Measurements from ENCODE around the gene PLOD2. TPM values are rescaled to one million over a fixed set of nuclear protein-coding genes. Genes with fewer than 3 reads are reported as not detected.
A peak's percentile ranks its signal among the peaks of the same experiment; 100 is the strongest.
"Not testable (repeated sequence)": the region's sequence is repeated elsewhere in the genome, so short reads cannot be mapped to it uniquely, and the experiment has no call there.

Gene PLOD2
- total and polyA plus RNA-seq, 4 donors = 15.4 to 147 (median 70.0) TPM

GRCh38 chr3:146113804-146114203 is 47.2 kb downstream of the PLOD2 start:
- 95 to 96% methylated on average over 12 of the region's 12 CpGs for WGBS, 2 donors
- intact Hi-C loops (cut with DNase I); DNase-seq; H3K4me3 ChIP-seq (ENCODE audit: low read length in 2 of 2); H3K27me3 ChIP-seq (ENCODE audit: control insufficient read depth in 1 of 2, insufficient read depth in 2 of 2, low read length in 1 of 2); H3K36me3 ChIP-seq (ENCODE audit: control insufficient read depth in 1 of 2, insufficient read depth in 2 of 2, low read length in 1 of 2); ATAC-seq (ENCODE audit: low FRiP score); H3K4me1 ChIP-seq (ENCODE audit: control insufficient read depth in 1 of 2, insufficient read depth in 2 of 2, low read length in 2 of 2); H3K9me3 ChIP-seq (ENCODE audit: control insufficient read depth, low read length); H3K27ac ChIP-seq (ENCODE audit: low read depth in 1 of 2, low read length in 2 of 2): not testable (repeated sequence)

- Histone ChIP-seq H3K27me3 (ENCODE audit: control insufficient read depth in 1 of 2, insufficient read depth in 2 of 2, low read length in 1 of 2) (no peaks in the 10 kb centered on the region), H3K36me3 (ENCODE audit: control insufficient read depth in 1 of 2, insufficient read depth in 2 of 2, low read length in 1 of 2) (peaks cover 0 to 2% of the 10 kb centered on the region in 2 donors), H3K27ac (ENCODE audit: low read depth in 1 of 2, low read length in 2 of 2) (no peak overlapping the region), H3K4me3 (ENCODE audit: low read length in 2 of 2) (no peak overlapping the region), H3K9me3 (ENCODE audit: control insufficient read depth, low read length) (no peaks in the 10 kb centered on the region), H3K4me1 (ENCODE audit: control insufficient read depth in 1 of 2, insufficient read depth in 2 of 2, low read length in 2 of 2) (no peaks in the 10 kb centered on the region)
- no peak for ATAC-seq (ENCODE audit: low FRiP score)
- DNase-seq = no peak
- intact Hi-C loops (cut with DNase I) = no loop called here
Observed at GRCh38 chr3:146111337-146111736, 49.6 kb downstream of the PLOD2 start.

- Histone ChIP-seq H3K27me3 (ENCODE audit: control insufficient read depth in 1 of 2, insufficient read depth in 2 of 2, low read length in 1 of 2) (no peaks in the 10 kb centered on the region), H3K4me3 (ENCODE audit: low read length in 2 of 2) (no peak overlapping the region), H3K4me1 (ENCODE audit: control insufficient read depth in 1 of 2, insufficient read depth in 2 of 2, low read length in 2 of 2) (peaks cover 0 to 2% of the 10 kb centered on the region in 2 donors), H3K36me3 (ENCODE audit: control insufficient read depth in 1 of 2, insufficient read depth in 2 of 2, low read length in 1 of 2) (peaks cover 0 to 2% of the 10 kb centered on the region in 2 donors), H3K27ac (ENCODE audit: low read depth in 1 of 2, low read length in 2 of 2) (no peak overlapping the region), H3K9me3 (ENCODE audit: control insufficient read depth, low read length) (no peaks in the 10 kb centered on the region)
- intact Hi-C loops (cut with DNase I) = no loop called here
- no peak for ATAC-seq (ENCODE audit: low FRiP score)
- 91 to 100% methylated on average over 1 of the region's 1 CpG for WGBS, 2 donors
- DNase-seq = no peak
Observed at GRCh38 chr3:146110161-146110560, 50.8 kb downstream of the PLOD2 start.

DNA sequence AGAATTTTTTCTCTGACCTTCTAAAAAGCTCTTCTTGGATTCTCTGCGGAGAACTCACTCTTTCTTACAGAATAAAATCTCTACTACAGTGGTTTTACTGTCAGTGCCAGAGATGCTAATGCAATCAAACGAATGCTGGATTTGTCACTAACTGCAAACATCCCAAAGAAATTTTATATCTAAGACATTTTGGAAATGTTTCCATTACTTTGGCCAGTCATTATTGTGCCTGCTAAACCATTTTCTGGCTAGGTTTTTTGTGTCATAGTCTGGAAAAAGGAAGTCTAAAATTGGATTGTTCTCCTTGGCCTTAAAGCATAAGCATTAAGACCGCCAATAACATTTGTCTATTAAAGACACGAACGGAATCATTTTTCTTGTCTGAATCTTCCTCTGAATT is 54.0 kb downstream of the PLOD2 start:
- H3K36me3 ChIP-seq (ENCODE audit: control insufficient read depth in 1 of 2, insufficient read depth in 2 of 2, low read length in 1 of 2) = peaks cover 0 to 4% of the 10 kb centered on the region in 2 donors

DNA sequence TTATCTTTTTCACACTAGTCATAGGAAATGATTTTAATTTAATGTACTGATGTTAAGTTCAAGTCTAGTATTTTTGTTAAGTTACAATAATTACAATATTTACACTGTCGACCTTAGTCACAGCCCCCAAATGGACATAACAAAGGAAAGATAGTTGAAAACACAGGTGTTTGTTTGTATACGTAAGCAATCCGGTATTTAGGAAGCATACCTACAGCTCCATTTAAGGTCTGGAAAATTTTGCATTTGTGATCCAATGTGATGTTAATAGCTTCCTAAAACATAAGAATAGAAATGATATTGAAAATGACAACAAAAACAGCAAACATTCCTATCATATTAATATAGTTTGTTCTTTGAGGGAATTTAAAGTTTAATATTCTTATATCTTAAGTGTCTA is 56.9 kb downstream of the PLOD2 start:
- Histone ChIP-seq H3K9me3 (ENCODE audit: control insufficient read depth, low read length) (no peaks in the 10 kb centered on the region), H3K36me3 (ENCODE audit: control insufficient read depth in 1 of 2, insufficient read depth in 2 of 2, low read length in 1 of 2) (peaks cover 0 to 4% of the 10 kb centered on the region in 2 donors), H3K4me3 (ENCODE audit: low read length in 2 of 2) (no peak overlapping the region), H3K27me3 (ENCODE audit: control insufficient read depth in 1 of 2, insufficient read depth in 2 of 2, low read length in 1 of 2) (no peaks in the 10 kb centered on the region), H3K27ac (ENCODE audit: low read depth in 1 of 2, low read length in 2 of 2) (no peak overlapping the region), H3K4me1 (ENCODE audit: control insufficient read depth in 1 of 2, insufficient read depth in 2 of 2, low read length in 2 of 2) (peaks cover 0 to 2% of the 10 kb centered on the region in 2 donors)
- DNase-seq (no peak), ATAC-seq (ENCODE audit: low FRiP score) (no peak)
- intact Hi-C loops (cut with DNase I) = no loop called here
- WGBS, 2 donors = 88 to 92% methylated on average over 3 of the region's 3 CpGs

More for the DNA sequence above, 54.0 kb downstream of the PLOD2 start:
- Histone ChIP-seq H3K9me3 (ENCODE audit: control insufficient read depth, low read length) (no peaks in the 10 kb centered on the region), H3K27me3 (ENCODE audit: control insufficient read depth in 1 of 2, insufficient read depth in 2 of 2, low read length in 1 of 2) (no peaks in the 10 kb centered on the region), H3K4me1 (ENCODE audit: control insufficient read depth in 1 of 2, insufficient read depth in 2 of 2, low read length in 2 of 2) (peaks cover 0 to 2% of the 10 kb centered on the region in 2 donors), H3K4me3 (ENCODE audit: low read length in 2 of 2) (no peak overlapping the region), H3K27ac (ENCODE audit: low read depth in 1 of 2, low read length in 2 of 2) (no peak overlapping the region)
- 5 to 8% methylated on average over 5 of the region's 5 CpGs for WGBS, 2 donors
- intact Hi-C loops (cut with DNase I) = no loop called here
- no peak for ATAC-seq (ENCODE audit: low FRiP score)
- no peak for DNase-seq

DNA sequence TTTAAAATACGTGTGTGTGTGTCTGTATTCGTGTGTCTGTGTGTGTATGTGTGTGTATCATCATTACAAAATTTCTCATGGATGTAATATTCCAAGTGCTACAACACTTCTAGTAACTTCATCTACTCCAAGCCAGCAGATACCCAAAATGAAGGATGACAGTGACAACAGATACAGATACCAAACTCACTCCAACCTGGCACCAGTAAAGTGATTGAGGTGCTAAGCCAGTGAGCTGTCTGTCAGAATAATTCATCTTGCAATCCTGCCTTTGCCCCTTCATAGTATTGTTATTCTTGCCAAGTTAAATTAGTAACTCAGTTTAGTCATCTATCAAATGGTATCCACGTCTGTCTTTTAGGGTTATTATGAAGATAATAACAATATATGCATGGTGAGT is 58.1 kb downstream of the PLOD2 start:
- intact Hi-C loops (cut with DNase I) = no loop called here
- Histone ChIP-seq H3K27ac (ENCODE audit: low read depth in 1 of 2, low read length in 2 of 2) (no peak overlapping the region), H3K27me3 (ENCODE audit: control insufficient read depth in 1 of 2, insufficient read depth in 2 of 2, low read length in 1 of 2) (no peaks in the 10 kb centered on the region), H3K4me3 (ENCODE audit: low read length in 2 of 2) (no peak overlapping the region), H3K9me3 (ENCODE audit: control insufficient read depth, low read length) (no peaks in the 10 kb centered on the region), H3K4me1 (ENCODE audit: control insufficient read depth in 1 of 2, insufficient read depth in 2 of 2, low read length in 2 of 2) (peaks cover 0 to 2% of the 10 kb centered on the region in 2 donors), H3K36me3 (ENCODE audit: control insufficient read depth in 1 of 2, insufficient read depth in 2 of 2, low read length in 1 of 2) (peaks cover 0 to 1% of the 10 kb centered on the region in 2 donors)
- DNase-seq (no peak), ATAC-seq (ENCODE audit: low FRiP score) (no peak)
- 65 to 71% methylated on average over 3 of the region's 3 CpGs for WGBS, 2 donors

GRCh38 chr3:146101538-146101937 is 59.4 kb downstream of the PLOD2 start:
- Histone ChIP-seq H3K27ac (ENCODE audit: low read depth in 1 of 2, low read length in 2 of 2) (no peak overlapping the region), H3K36me3 (ENCODE audit: control insufficient read depth in 1 of 2, insufficient read depth in 2 of 2, low read length in 1 of 2) (peaks cover 0 to 1% of the 10 kb centered on the region in 2 donors)

DNA sequence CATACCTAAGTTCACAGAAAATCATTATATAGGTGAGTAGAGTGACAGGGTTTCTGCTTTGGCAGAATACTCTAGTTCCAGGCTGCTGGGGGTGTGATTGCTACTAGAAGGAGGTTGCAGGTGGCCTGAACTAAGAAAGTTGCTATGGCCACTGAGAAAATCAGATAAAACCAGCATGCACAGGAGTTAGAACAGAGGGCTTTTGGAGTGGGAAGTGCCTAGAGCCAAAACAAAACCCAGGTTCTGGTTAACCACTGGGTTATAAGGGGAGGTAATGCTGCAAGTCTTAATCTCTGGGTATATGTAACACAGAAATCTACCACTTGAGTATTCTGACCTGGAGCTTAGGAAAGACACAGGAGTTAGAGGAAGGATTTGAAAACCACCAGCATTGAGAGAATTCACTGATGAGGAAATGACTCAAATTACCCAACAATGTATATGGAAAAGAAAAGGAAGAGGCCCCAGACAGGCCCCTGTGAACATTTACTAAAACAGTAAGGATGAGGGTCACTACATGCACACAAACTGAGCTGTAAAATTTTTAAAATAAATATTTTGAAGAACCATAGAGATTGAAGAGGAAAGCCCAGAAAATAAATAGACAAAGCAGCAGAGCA is 60.0 kb downstream of the PLOD2 start:
- H3K27me3 ChIP-seq (ENCODE audit: control insufficient read depth in 1 of 2, insufficient read depth in 2 of 2, low read length in 1 of 2) = no peaks in the 10 kb centered on the region
- H3K4me1 ChIP-seq (ENCODE audit: control insufficient read depth in 1 of 2, insufficient read depth in 2 of 2, low read length in 2 of 2) = peaks cover 0 to 2% of the 10 kb centered on the region in 2 donors
- H3K4me3 ChIP-seq (ENCODE audit: low read length in 2 of 2) = no peak overlapping the region
- no peaks in the 10 kb centered on the region for H3K9me3 ChIP-seq (ENCODE audit: control insufficient read depth, low read length)
- intact Hi-C loops (cut with DNase I) = no loop called here
- peak overlapping the region in 1 of 2 donors; percentile 10 for H3K27ac ChIP-seq (ENCODE audit: low read depth in 1 of 2, low read length in 2 of 2)
- H3K36me3 ChIP-seq (ENCODE audit: control insufficient read depth in 1 of 2, insufficient read depth in 2 of 2, low read length in 1 of 2) = peaks cover 0 to 1% of the 10 kb centered on the region in 2 donors
- ATAC-seq (ENCODE audit: low FRiP score) (no peak), DNase-seq (no peak)

More at GRCh38 chr3:146101538-146101937, 59.4 kb downstream of the PLOD2 start:
- peaks cover 0 to 2% of the 10 kb centered on the region in 2 donors for H3K4me1 ChIP-seq (ENCODE audit: control insufficient read depth in 1 of 2, insufficient read depth in 2 of 2, low read length in 2 of 2)
- DNase-seq = no peak
- ATAC-seq (ENCODE audit: low FRiP score) = no peak
- intact Hi-C loops (cut with DNase I) = no loop called here
- no peak overlapping the region for H3K4me3 ChIP-seq (ENCODE audit: low read length in 2 of 2)
- no peaks in the 10 kb centered on the region for H3K9me3 ChIP-seq (ENCODE audit: control insufficient read depth, low read length)
- H3K27me3 ChIP-seq (ENCODE audit: control insufficient read depth in 1 of 2, insufficient read depth in 2 of 2, low read length in 1 of 2) = no peaks in the 10 kb centered on the region
- WGBS, 2 donors = 89 to 96% methylated on average over 2 of the region's 2 CpGs

DNA sequence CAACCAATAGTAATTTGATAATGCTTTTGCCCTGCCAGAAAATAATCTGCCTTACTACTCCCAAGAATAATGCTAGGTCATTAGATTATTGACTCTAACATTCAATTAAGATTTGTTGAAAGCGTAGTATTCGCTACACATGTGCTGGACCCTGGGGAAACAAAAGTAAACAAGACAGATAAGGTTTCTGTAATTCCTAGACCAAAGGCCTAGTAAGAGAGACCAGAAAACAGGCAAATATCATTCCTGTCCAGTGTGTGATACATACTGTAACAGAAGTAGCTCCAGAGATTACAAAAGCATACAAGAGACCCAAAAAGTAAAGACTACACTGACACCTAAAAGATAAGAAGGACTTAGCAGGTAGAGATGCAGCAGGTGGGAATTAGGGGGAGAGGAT is 60.8 kb downstream of the PLOD2 start:
- H3K27ac ChIP-seq (ENCODE audit: low read depth in 1 of 2, low read length in 2 of 2) = no peak overlapping the region
- H3K9me3 ChIP-seq (ENCODE audit: control insufficient read depth, low read length) = no peaks in the 10 kb centered on the region
- no peaks in the 10 kb centered on the region for H3K4me1 ChIP-seq (ENCODE audit: control insufficient read depth in 1 of 2, insufficient read depth in 2 of 2, low read length in 2 of 2)
- DNase-seq = no peak
- WGBS, 2 donors = 93% methylated on average over 2 of the region's 2 CpGs
- ATAC-seq (ENCODE audit: low FRiP score) = no peak
- intact Hi-C loops (cut with DNase I) = no loop called here
- H3K27me3 ChIP-seq (ENCODE audit: control insufficient read depth in 1 of 2, insufficient read depth in 2 of 2, low read length in 1 of 2) = no peaks in the 10 kb centered on the region
- no peak overlapping the region for H3K4me3 ChIP-seq (ENCODE audit: low read length in 2 of 2)
- peaks cover 0 to 1% of the 10 kb centered on the region in 2 donors for H3K36me3 ChIP-seq (ENCODE audit: control insufficient read depth in 1 of 2, insufficient read depth in 2 of 2, low read length in 1 of 2)
